ENCODE results near the gene ZBTB5.

DNA sequence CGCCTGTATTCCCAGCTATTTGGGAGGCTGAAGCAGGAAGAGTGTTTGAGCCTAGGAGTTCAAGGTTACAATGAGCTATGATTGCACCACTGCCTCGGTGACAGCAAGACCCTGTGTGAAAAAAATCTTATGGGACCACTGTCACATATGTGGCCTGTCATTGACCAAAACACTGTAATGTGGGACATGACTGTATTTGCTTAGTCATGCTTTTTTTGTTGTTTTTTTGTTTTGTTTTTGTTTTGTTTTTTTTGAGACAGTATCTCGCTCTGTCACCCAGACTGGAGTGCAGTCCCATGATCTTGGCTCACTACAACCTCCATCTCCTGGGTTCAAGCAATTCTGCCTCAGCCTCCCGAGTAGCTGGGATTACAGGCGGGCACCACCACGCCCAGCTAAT, 34.0 kb upstream of the ZBTB5 start:
- TF ChIP-seq, protein P1, sequence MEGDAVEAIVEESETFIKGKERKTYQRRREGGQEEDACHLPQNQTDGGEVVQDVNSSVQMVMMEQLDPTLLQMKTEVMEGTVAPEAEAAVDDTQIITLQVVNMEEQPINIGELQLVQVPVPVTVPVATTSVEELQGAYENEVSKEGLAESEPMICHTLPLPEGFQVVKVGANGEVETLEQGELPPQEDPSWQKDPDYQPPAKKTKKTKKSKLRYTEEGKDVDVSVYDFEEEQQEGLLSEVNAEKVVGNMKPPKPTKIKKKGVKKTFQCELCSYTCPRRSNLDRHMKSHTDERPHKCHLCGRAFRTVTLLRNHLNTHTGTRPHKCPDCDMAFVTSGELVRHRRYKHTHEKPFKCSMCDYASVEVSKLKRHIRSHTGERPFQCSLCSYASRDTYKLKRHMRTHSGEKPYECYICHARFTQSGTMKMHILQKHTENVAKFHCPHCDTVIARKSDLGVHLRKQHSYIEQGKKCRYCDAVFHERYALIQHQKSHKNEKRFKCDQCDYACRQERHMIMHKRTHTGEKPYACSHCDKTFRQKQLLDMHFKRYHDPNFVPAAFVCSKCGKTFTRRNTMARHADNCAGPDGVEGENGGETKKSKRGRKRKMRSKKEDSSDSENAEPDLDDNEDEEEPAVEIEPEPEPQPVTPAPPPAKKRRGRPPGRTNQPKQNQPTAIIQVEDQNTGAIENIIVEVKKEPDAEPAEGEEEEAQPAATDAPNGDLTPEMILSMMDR (conservative IDR thresholded peaks at IDR 0.05; ENCODE audit: low read length), result no peak
- no peak for TF ChIP-seq EZH2phosphoT487 (IDR thresholded peaks at IDR 0.05; ENCODE audit: borderline replicate concordance)
